HG03280 (cell line): ENCODE results near the gene ZNF608.

Source experiments
- ATAC-seq: cut with Tn5 transposase; IDR thresholded peaks from one replicate; pipeline ENCODE4 v1.9.1; 2021; ENCODE audit warnings: mild to moderate bottlenecking, moderate library complexity; ENCODE audit not compliant: unreplicated experiment

ZNF608 gene

GRCh38 chr5:124745928-124746915 lies at the start of gene ZNF608:
Gene ZNF608, minus strand, starts transcription at chr5:124746639. Its CDS starts 1,650 bp downstream, at chr5:124744989.
- ATAC-seq = no peak

- no peak for ATAC-seq
Measured at GRCh38 chr5:124795829-124796228, 49.4 kb upstream of the ZNF608 start.

- no peak for ATAC-seq
Measured at GRCh38 chr5:124790895-124791732, 44.7 kb upstream of the ZNF608 start.

GRCh38 chr5:124790301-124790894 lies 44.0 kb upstream of the ZNF608 start:
- ATAC-seq = no peak

- ATAC-seq = no peak
Measured at GRCh38 chr5:124789104-124789605, 42.7 kb upstream of the ZNF608 start.

- ATAC-seq = no peak
Measured at GRCh38 chr5:124783794-124784193, 37.4 kb upstream of the ZNF608 start.

- no peak for ATAC-seq
Measured at GRCh38 chr5:124783285-124783684, 36.8 kb upstream of the ZNF608 start.

GRCh38 chr5:124782262-124782661 lies 35.8 kb upstream of the ZNF608 start:
- ATAC-seq = no peak

- ATAC-seq = no peak
Measured at GRCh38 chr5:124780011-124780410, 33.6 kb upstream of the ZNF608 start.

- ATAC-seq = no peak
Measured at GRCh38 chr5:124773315-124774311, 27.2 kb upstream of the ZNF608 start.

- no peak for ATAC-seq
Measured at GRCh38 chr5:124772457-124773200, 26.2 kb upstream of the ZNF608 start.

GRCh38 chr5:124771761-124772160 lies 25.3 kb upstream of the ZNF608 start:
- ATAC-seq = no peak

- no peak for ATAC-seq
Measured at GRCh38 chr5:124764992-124765611, 18.7 kb upstream of the ZNF608 start.

- no peak for ATAC-seq
Measured at GRCh38 chr5:124764585-124764984, 18.1 kb upstream of the ZNF608 start.

GRCh38 chr5:124761010-124761409 lies 14.6 kb upstream of the ZNF608 start:
- ATAC-seq = no peak

- no peak for ATAC-seq
Measured at GRCh38 chr5:124760608-124761007, 14.2 kb upstream of the ZNF608 start.

GRCh38 chr5:124755565-124755964 lies 9.1 kb upstream of the ZNF608 start:
- no peak for ATAC-seq

- ATAC-seq = no peak
Measured at GRCh38 chr5:124755041-124755440, 8.6 kb upstream of the ZNF608 start.
